ENCODE data around the gene CFAP46.
A peak's percentile ranks its signal among the peaks of the same experiment; 100 is the strongest.

Gene CFAP46

GRCh38 chr10:132876993-132877431 is 65.4 kb downstream of the CFAP46 start:
- no peak overlapping the region for H2BK15ac ChIP-seq (ENCODE audit: low read length)
- no peak overlapping the region for H2BK12ac ChIP-seq (ENCODE audit: low read length)
- no peak overlapping the region for H2BK5ac ChIP-seq (ENCODE audit: low read length)
- H2AK5ac ChIP-seq (ENCODE audit: low read depth, low read length) = no peak overlapping the region
- no peak overlapping the region for H3K4me3 ChIP-seq (ENCODE audit: low read length in 2 of 2)
- no peak overlapping the region for H2AFZ ChIP-seq (ENCODE audit: low read length)
- H3K79me1 ChIP-seq (ENCODE audit: low read depth, low read length) = peaks cover 4% of the 10 kb centered on the region
- H3K9ac ChIP-seq (ENCODE audit: low read depth, low read length, poor library complexity) = no peak overlapping the region
- no peak overlapping the region for H3K14ac ChIP-seq (ENCODE audit: low read length)
- no peak for DNase-seq (ENCODE audit: low spot score)
- no peak overlapping the region for H4K8ac ChIP-seq (ENCODE audit: low read depth, low read length)
- H3K9me3 ChIP-seq (replicated peaks in 1 of 2; ENCODE audit: control insufficient read depth in 2 of 2, insufficient read depth in 1 of 2, low read depth in 1 of 2, low read length in 2 of 2) = peaks cover 3 to 8% of the 10 kb centered on the region in 2 donors
- no peak overlapping the region for H3K23ac ChIP-seq (ENCODE audit: low read depth, low read length, poor library complexity)
- peaks cover 0 to 4% of the 10 kb centered on the region in 2 donors for H3K4me1 ChIP-seq (ENCODE audit: control insufficient read depth in 2 of 2, insufficient read depth in 1 of 2, low read depth in 1 of 2, low read length in 2 of 2)
- H3K27me3 ChIP-seq (ENCODE audit: control insufficient read depth in 3 of 3, insufficient read depth in 3 of 3, low read depth in 1 of 3, low read length in 3 of 3) = peaks cover 0 to 13% (median 0%) of the 10 kb centered on the region in 3 experiments
- no peak overlapping the region for H3K18ac ChIP-seq (ENCODE audit: low read length)
- H3K4me2 ChIP-seq (ENCODE audit: insufficient read depth, low read length, poor library complexity, severe bottlenecking) = no peak overlapping the region
- no peak overlapping the region for H3K27ac ChIP-seq (replicated peaks; ENCODE audit: low read length)
- no peaks in the 10 kb centered on the region for H3K36me3 ChIP-seq (replicated peaks in 1 of 2; ENCODE audit: control insufficient read depth in 2 of 2, insufficient read depth in 2 of 2, low read length in 2 of 2)
- no CpG with 5 or more reads among the region's 15 CpGs for WGBS, 2 donors (ENCODE audit: extremely low coverage in 2 of 2, insufficient read length in 2 of 2, insufficient replicate concordance in 1 of 2)
- no peak overlapping the region for H2BK120ac ChIP-seq (ENCODE audit: low read depth, low read length)
- H4K91ac ChIP-seq (ENCODE audit: low read depth, low read length, poor library complexity) = no peak overlapping the region
- no peak overlapping the region for H3K4ac ChIP-seq (ENCODE audit: low read length)

GRCh38 chr10:132876131-132876860 is 66.1 kb downstream of the CFAP46 start:
- peak overlapping the region; percentile 31 for H3K23ac ChIP-seq (ENCODE audit: low read depth, low read length, poor library complexity)
- peak overlapping the region; percentile 3 for H3K18ac ChIP-seq (ENCODE audit: low read length)
- H3K79me1 ChIP-seq (ENCODE audit: low read depth, low read length) = peaks cover 4% of the 10 kb centered on the region
- H3K4me1 ChIP-seq (ENCODE audit: control insufficient read depth in 2 of 2, insufficient read depth in 1 of 2, low read depth in 1 of 2, low read length in 2 of 2) = peaks cover 0 to 4% of the 10 kb centered on the region in 2 donors
- H4K91ac ChIP-seq (ENCODE audit: low read depth, low read length, poor library complexity) = no peak overlapping the region
- no peak overlapping the region for H3K9ac ChIP-seq (ENCODE audit: low read depth, low read length, poor library complexity)
- DNase-seq (ENCODE audit: low spot score) = no peak
- peak overlapping the region; percentile 77 for H2BK5ac ChIP-seq (ENCODE audit: low read length)
- WGBS, 2 donors (ENCODE audit: extremely low coverage in 2 of 2, insufficient read length in 2 of 2, insufficient replicate concordance in 1 of 2) = no CpG with 5 or more reads among the region's 18 CpGs
- peak overlapping the region in 1 of 2 donors; percentile 61 for H3K4me3 ChIP-seq (ENCODE audit: low read length in 2 of 2)
- H3K27me3 ChIP-seq (ENCODE audit: control insufficient read depth in 3 of 3, insufficient read depth in 3 of 3, low read depth in 1 of 3, low read length in 3 of 3) = peaks cover 0 to 12% (median 0%) of the 10 kb centered on the region in 3 experiments
- peak overlapping the region; percentile 38 for H3K4ac ChIP-seq (ENCODE audit: low read length)
- no peak overlapping the region for H3K14ac ChIP-seq (ENCODE audit: low read length)
- no peak overlapping the region for H3K4me2 ChIP-seq (ENCODE audit: insufficient read depth, low read length, poor library complexity, severe bottlenecking)
- H3K36me3 ChIP-seq (replicated peaks in 1 of 2; ENCODE audit: control insufficient read depth in 2 of 2, insufficient read depth in 2 of 2, low read length in 2 of 2) = no peaks in the 10 kb centered on the region
- H3K9me3 ChIP-seq (replicated peaks in 1 of 2; ENCODE audit: control insufficient read depth in 2 of 2, insufficient read depth in 1 of 2, low read depth in 1 of 2, low read length in 2 of 2) = peaks cover 3 to 8% of the 10 kb centered on the region in 2 donors
- H3K27ac ChIP-seq (replicated peaks; ENCODE audit: low read length) = no peak overlapping the region
- H2BK12ac ChIP-seq (ENCODE audit: low read length) = no peak overlapping the region
- H2AFZ ChIP-seq (ENCODE audit: low read length) = no peak overlapping the region
- no peak overlapping the region for H4K8ac ChIP-seq (ENCODE audit: low read depth, low read length)
- no peak overlapping the region for H2AK5ac ChIP-seq (ENCODE audit: low read depth, low read length)
- H2BK15ac ChIP-seq (ENCODE audit: low read length) = no peak overlapping the region
- no peak overlapping the region for H2BK120ac ChIP-seq (ENCODE audit: low read depth, low read length)

- H3K4me2 ChIP-seq (ENCODE audit: insufficient read depth, low read length, poor library complexity, severe bottlenecking) = no peak overlapping the region
- peaks cover 5 to 8% of the 10 kb centered on the region in 2 donors for H3K9me3 ChIP-seq (replicated peaks in 1 of 2; ENCODE audit: control insufficient read depth in 2 of 2, insufficient read depth in 1 of 2, low read depth in 1 of 2, low read length in 2 of 2)
- H2BK120ac ChIP-seq (ENCODE audit: low read depth, low read length) = no peak overlapping the region
- no peak overlapping the region for H2AFZ ChIP-seq (ENCODE audit: low read length)
- H2BK15ac ChIP-seq (ENCODE audit: low read length) = no peak overlapping the region
- no peak overlapping the region for H3K9ac ChIP-seq (ENCODE audit: low read depth, low read length, poor library complexity)
- no peak overlapping the region for H4K8ac ChIP-seq (ENCODE audit: low read depth, low read length)
- H3K23ac ChIP-seq (ENCODE audit: low read depth, low read length, poor library complexity) = no peak overlapping the region
- H4K91ac ChIP-seq (ENCODE audit: low read depth, low read length, poor library complexity) = no peak overlapping the region
- no peak for DNase-seq (ENCODE audit: low spot score)
- H3K36me3 ChIP-seq (replicated peaks in 1 of 2; ENCODE audit: control insufficient read depth in 2 of 2, insufficient read depth in 2 of 2, low read length in 2 of 2) = no peaks in the 10 kb centered on the region
- no peak overlapping the region for H3K18ac ChIP-seq (ENCODE audit: low read length)
- no peak overlapping the region for H2AK5ac ChIP-seq (ENCODE audit: low read depth, low read length)
- no peak overlapping the region for H2BK12ac ChIP-seq (ENCODE audit: low read length)
- H3K27ac ChIP-seq (replicated peaks; ENCODE audit: low read length) = no peak overlapping the region
- H3K14ac ChIP-seq (ENCODE audit: low read length) = no peak overlapping the region
- H3K27me3 ChIP-seq (ENCODE audit: control insufficient read depth in 3 of 3, insufficient read depth in 3 of 3, low read depth in 1 of 3, low read length in 3 of 3) = peaks cover 0 to 5% (median 0%) of the 10 kb centered on the region in 3 experiments
- H2BK5ac ChIP-seq (ENCODE audit: low read length) = no peak overlapping the region
- H3K4me3 ChIP-seq (ENCODE audit: low read length in 2 of 2) = peak overlapping the region in 1 of 2 donors; percentile 59
- peaks cover 0 to 4% of the 10 kb centered on the region in 2 donors for H3K4me1 ChIP-seq (ENCODE audit: control insufficient read depth in 2 of 2, insufficient read depth in 1 of 2, low read depth in 1 of 2, low read length in 2 of 2)
- no peak overlapping the region for H3K4ac ChIP-seq (ENCODE audit: low read length)
- peaks cover 4% of the 10 kb centered on the region for H3K79me1 ChIP-seq (ENCODE audit: low read depth, low read length)
- WGBS, 2 donors (ENCODE audit: extremely low coverage in 2 of 2, insufficient read length in 2 of 2, insufficient replicate concordance in 1 of 2) = no CpG with 5 or more reads among the region's 2 CpGs
Measured at GRCh38 chr10:132875435-132875834, 66.9 kb downstream of the CFAP46 start.

- no peak overlapping the region for H3K23ac ChIP-seq (ENCODE audit: low read depth, low read length, poor library complexity)
- WGBS, 2 donors (ENCODE audit: extremely low coverage in 2 of 2, insufficient read length in 2 of 2, insufficient replicate concordance in 1 of 2) = no CpG with 5 or more reads among the region's 12 CpGs
- H3K4me3 ChIP-seq (ENCODE audit: low read length in 2 of 2) = no peak overlapping the region
- H3K4me1 ChIP-seq (ENCODE audit: control insufficient read depth in 2 of 2, insufficient read depth in 1 of 2, low read depth in 1 of 2, low read length in 2 of 2) = no peaks in the 10 kb centered on the region
- no peaks in the 10 kb centered on the region for H3K36me3 ChIP-seq (replicated peaks in 1 of 2; ENCODE audit: control insufficient read depth in 2 of 2, insufficient read depth in 2 of 2, low read length in 2 of 2)
- H3K9me3 ChIP-seq (replicated peaks in 1 of 2; ENCODE audit: control insufficient read depth in 2 of 2, insufficient read depth in 1 of 2, low read depth in 1 of 2, low read length in 2 of 2) = peaks cover 5 to 8% of the 10 kb centered on the region in 2 donors
- no peak overlapping the region for H2AK5ac ChIP-seq (ENCODE audit: low read depth, low read length)
- no peak for DNase-seq (ENCODE audit: low spot score)
- H3K4me2 ChIP-seq (ENCODE audit: insufficient read depth, low read length, poor library complexity, severe bottlenecking) = no peak overlapping the region
- H4K8ac ChIP-seq (ENCODE audit: low read depth, low read length) = no peak overlapping the region
- no peak overlapping the region for H2AFZ ChIP-seq (ENCODE audit: low read length)
- no peak overlapping the region for H3K27ac ChIP-seq (replicated peaks; ENCODE audit: low read length)
- H3K4ac ChIP-seq (ENCODE audit: low read length) = no peak overlapping the region
- no peak overlapping the region for H2BK120ac ChIP-seq (ENCODE audit: low read depth, low read length)
- no peak overlapping the region for H2BK12ac ChIP-seq (ENCODE audit: low read length)
- peak overlapping the region; percentile 67 for H3K9ac ChIP-seq (ENCODE audit: low read depth, low read length, poor library complexity)
- no peak overlapping the region for H3K14ac ChIP-seq (ENCODE audit: low read length)
- H4K91ac ChIP-seq (ENCODE audit: low read depth, low read length, poor library complexity) = no peak overlapping the region
- no peak overlapping the region for H2BK15ac ChIP-seq (ENCODE audit: low read length)
- H2BK5ac ChIP-seq (ENCODE audit: low read length) = no peak overlapping the region
- H3K27me3 ChIP-seq (ENCODE audit: control insufficient read depth in 3 of 3, insufficient read depth in 3 of 3, low read depth in 1 of 3, low read length in 3 of 3) = peaks cover 0 to 2% (median 0%) of the 10 kb centered on the region in 3 experiments
- no peak overlapping the region for H3K18ac ChIP-seq (ENCODE audit: low read length)
- H3K79me1 ChIP-seq (ENCODE audit: low read depth, low read length) = no peaks in the 10 kb centered on the region
Measured at GRCh38 chr10:132873395-132873794, 69.0 kb downstream of the CFAP46 start.

Measured in neuronal stem cell (in vitro differentiated cells).